Measurements from ENCODE around the gene CAMK2A. TPM values are rescaled to one million over a fixed set of nuclear protein-coding genes. Genes with fewer than 3 reads are reported as not detected.
A peak's percentile ranks its signal among the peaks of the same experiment; 100 is the strongest.

The CAMK2A gene
- total and polyA plus RNA-seq, 10 donors: 0.03 to 1.1 (median 0.66) TPM; not detected in 2

DNA sequence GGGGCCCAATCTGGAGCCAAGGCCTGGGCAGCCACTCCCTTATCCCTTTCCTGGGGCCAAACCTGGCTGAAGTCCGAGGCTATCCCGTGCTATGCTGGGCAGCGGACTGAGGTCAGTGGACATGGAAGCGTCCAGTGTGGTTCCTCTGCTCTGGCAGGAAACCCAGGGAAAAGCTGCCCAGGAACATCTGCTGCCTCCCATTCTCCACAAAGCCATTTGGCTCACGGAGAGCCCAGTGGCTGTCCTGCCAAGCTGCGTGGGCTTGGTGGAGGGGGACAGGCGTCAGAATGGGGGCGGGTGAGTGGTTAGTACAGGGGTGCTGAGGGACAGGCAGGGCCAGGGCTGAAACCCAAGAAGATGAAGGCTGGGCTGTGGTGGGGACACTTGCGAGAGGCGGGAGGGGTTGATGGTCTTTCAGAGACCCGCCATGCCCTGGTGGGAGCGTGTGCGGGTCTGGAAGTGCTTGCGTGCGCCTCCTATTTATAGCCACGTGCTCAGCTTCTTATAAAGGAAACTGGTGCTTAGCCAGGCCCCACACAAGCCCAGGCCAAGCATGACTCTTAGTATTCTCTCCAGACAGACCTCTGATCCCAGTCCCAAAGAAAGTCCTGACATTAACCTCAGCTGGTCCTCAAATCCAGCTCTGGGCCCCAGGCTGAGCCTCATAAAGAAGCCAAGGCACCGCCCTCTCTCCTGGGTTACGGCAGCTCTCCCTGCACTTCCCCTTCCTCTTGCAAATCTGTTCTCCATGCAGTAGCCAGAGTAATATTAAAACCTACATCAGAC lies 109.1 kb downstream of the CAMK2A start:
- peak; percentile 33 to 69 (median 41) for TF ChIP-seq POLR2AphosphoS5 (IDR thresholded peaks at IDR 0.05)
- TF ChIP-seq, protein P1, sequence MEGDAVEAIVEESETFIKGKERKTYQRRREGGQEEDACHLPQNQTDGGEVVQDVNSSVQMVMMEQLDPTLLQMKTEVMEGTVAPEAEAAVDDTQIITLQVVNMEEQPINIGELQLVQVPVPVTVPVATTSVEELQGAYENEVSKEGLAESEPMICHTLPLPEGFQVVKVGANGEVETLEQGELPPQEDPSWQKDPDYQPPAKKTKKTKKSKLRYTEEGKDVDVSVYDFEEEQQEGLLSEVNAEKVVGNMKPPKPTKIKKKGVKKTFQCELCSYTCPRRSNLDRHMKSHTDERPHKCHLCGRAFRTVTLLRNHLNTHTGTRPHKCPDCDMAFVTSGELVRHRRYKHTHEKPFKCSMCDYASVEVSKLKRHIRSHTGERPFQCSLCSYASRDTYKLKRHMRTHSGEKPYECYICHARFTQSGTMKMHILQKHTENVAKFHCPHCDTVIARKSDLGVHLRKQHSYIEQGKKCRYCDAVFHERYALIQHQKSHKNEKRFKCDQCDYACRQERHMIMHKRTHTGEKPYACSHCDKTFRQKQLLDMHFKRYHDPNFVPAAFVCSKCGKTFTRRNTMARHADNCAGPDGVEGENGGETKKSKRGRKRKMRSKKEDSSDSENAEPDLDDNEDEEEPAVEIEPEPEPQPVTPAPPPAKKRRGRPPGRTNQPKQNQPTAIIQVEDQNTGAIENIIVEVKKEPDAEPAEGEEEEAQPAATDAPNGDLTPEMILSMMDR (IDR thresholded peaks at IDR 0.05 in 8 of 11, conservative IDR thresholded peaks at IDR 0.05 in 3 of 11): no peak
- no peak for TF ChIP-seq POLR2A (IDR thresholded peaks at IDR 0.05)
- no peaks in the 10 kb centered on the region for H3K9me3 ChIP-seq
- peaks cover 0 to 6% (median 0%) of the 10 kb centered on the region in 7 donors for H3K27me3 ChIP-seq (replicated peaks in 1 of 7)
- H3K4me1 ChIP-seq: peaks cover 0 to 17% (median 6%) of the 10 kb centered on the region in 6 donors
- H3K27ac ChIP-seq: peak overlapping the region in 6 of 8 donors; percentile 18 to 68 (median 54)
- H3K36me3 ChIP-seq: no peaks in the 10 kb centered on the region
- WGBS, 5 donors: 57 to 70% (median 66%) methylated on average over 18 of the region's 18 CpGs
- DNase-seq: no peak
- no peak overlapping the region for H3K4me3 ChIP-seq
- intact Hi-C loops (cut with DNase I; ENCODE audit: low total_unique reads): no loop called here

DNA sequence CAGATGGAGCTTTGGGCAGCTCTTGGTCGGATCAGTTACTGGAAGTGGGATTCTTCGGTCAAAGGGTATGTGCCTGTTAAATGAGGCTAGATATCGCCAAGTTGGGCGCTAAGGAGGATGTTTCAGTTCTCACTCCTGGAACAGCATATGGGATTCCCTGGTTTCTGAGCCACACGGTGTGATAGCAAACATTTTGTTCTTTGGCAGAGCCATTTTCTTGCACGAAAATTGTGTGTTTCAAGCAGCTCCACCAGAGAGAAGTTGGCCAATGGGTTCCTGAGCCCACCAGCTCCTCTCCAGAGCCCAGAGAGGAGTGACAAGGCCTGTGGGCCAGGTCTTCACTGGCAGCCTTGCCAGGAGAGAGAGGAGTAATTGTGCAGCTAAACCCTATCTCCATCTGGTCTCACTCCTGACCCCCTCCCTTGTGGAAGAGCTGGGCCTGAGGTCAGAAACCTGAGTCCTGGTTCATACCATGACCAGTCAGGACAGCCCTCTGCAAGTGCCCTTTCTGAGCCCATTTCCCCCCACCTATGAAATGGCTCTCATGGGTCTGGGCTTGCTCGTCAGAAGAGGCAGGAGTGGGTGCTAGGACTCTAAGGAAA lies 110.5 kb downstream of the CAMK2A start:
- Histone ChIP-seq H3K4me3 (no peak overlapping the region), H3K27ac (peak overlapping the region in 2 of 8 donors; percentile 68), H3K27me3 (replicated peaks in 1 of 7) (peaks cover 0 to 6% (median 0%) of the 10 kb centered on the region in 7 donors), H3K36me3 (no peaks in the 10 kb centered on the region), H3K4me1 (peaks cover 0 to 17% (median 6%) of the 10 kb centered on the region in 6 donors), H3K9me3 (no peaks in the 10 kb centered on the region)
- intact Hi-C loops (cut with DNase I; ENCODE audit: low total_unique reads): no loop called here
- 91 to 96% (median 92%) methylated on average over 7 of the region's 7 CpGs for WGBS, 5 donors
- DNase-seq: no peak
- TF ChIP-seq POLR2A (IDR thresholded peaks at IDR 0.05): no peak
- TF ChIP-seq POLR2AphosphoS5 (IDR thresholded peaks at IDR 0.05): no peak
- TF ChIP-seq, protein P1 (IDR thresholded peaks at IDR 0.05 in 8 of 11, conservative IDR thresholded peaks at IDR 0.05 in 3 of 11): no peak

DNA sequence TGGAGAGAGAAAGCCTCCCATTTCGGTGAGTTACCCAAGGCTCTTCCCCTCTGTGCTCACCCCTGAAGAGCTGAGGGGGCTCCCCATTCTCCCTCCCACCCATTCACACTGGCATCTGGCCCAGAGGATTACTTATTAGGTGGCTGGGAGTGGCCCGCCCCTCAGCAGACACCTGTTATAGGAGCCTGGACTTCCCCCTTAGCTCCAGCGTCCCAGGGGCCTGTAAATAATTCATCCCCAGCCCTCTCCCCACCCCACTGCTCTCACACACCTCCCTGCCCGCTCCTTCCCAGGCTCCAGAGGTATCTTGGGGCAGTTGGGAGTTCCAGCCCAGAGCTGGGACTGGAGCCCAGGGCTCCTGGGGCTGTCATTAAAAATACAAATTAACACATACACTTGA lies 111.3 kb downstream of the CAMK2A start:
- H3K4me1 ChIP-seq: peaks cover 0 to 17% (median 6%) of the 10 kb centered on the region in 6 donors
- peaks cover 0 to 6% (median 0%) of the 10 kb centered on the region in 7 donors for H3K27me3 ChIP-seq (replicated peaks in 1 of 7)
- no peak overlapping the region for H3K4me3 ChIP-seq
- no peaks in the 10 kb centered on the region for H3K9me3 ChIP-seq
- intact Hi-C loops (cut with DNase I; ENCODE audit: low total_unique reads): no loop called here
- no peaks in the 10 kb centered on the region for H3K36me3 ChIP-seq
- no peak overlapping the region for H3K27ac ChIP-seq
- DNase-seq: no peak
- no peak for TF ChIP-seq POLR2AphosphoS5 (IDR thresholded peaks at IDR 0.05)
- 38 to 66% (median 57%) methylated on average over 3 to 4 of the region's 4 CpGs for WGBS, 5 donors

DNA sequence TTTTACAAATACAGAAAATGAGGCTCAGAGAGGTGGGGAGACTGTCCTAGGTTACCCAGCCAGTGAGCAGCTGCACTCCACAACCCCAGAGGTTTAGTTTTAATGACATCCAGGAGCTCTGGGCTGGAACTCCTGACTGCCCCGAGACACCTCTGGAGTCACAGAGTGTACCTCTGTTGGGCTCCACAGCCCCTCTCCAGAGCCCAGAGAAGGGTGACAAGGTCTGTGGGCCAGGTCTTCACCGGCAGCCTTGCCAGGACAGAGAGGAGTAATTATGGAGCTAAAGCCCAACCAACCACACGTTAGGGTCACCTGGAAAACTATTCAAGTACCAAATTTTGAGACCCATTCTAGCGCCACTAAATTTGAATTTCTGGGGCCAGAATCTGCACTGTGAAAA lies 111.9 kb downstream of the CAMK2A start:
- WGBS, 5 donors: 81 to 92% (median 84%) methylated on average over 3 to 4 of the region's 4 CpGs
- TF ChIP-seq POLR2A (IDR thresholded peaks at IDR 0.05): no peak
- TF ChIP-seq, protein P1 (IDR thresholded peaks at IDR 0.05 in 8 of 11, conservative IDR thresholded peaks at IDR 0.05 in 3 of 11): no peak
- H3K4me3 ChIP-seq: no peak overlapping the region
- intact Hi-C loops (cut with DNase I; ENCODE audit: low total_unique reads): no loop called here
- H3K27me3 ChIP-seq (replicated peaks in 1 of 7): peaks cover 0 to 6% (median 0%) of the 10 kb centered on the region in 7 donors
- no peak overlapping the region for H3K27ac ChIP-seq
- no peak for DNase-seq
- no peaks in the 10 kb centered on the region for H3K9me3 ChIP-seq
- H3K4me1 ChIP-seq: peaks cover 0 to 17% (median 6%) of the 10 kb centered on the region in 6 donors
- no peaks in the 10 kb centered on the region for H3K36me3 ChIP-seq

Measured in spleen (tissue), 11 donors.